Measurements from ENCODE around the gene TMEM256.

GRCh38 chr17:7407485-7408251 is 3.8 kb upstream of the TMEM256 start, which contains the start of gene NLGN2:
- TF ChIP-seq CTCF (IDR thresholded peaks at IDR 0.05) (no peak), POLR2A (IDR thresholded peaks at IDR 0.05) (no peak)

All from tibial nerve (tissue), 3 donors.